Neutrophil (primary cell): ENCODE data around the gene NEURL1.

Experiments
- H3K27ac ChIP-seq: fragments of 200-600 bp; sonication (generic); 2 replicates; pipeline ENCODE4 v1.5.1; 2016; ENCODE audit warnings: mild to moderate bottlenecking, moderate library complexity
- H3K27me3 ChIP-seq: fragments of 200-600 bp; sonication (generic); 2 replicates; pipeline ENCODE4 v1.6.0; 2016; ENCODE audit warnings: mild to moderate bottlenecking
- H3K36me3 ChIP-seq: fragments of 200-600 bp; sonication (generic); 2 replicates; pipeline ENCODE4 v1.5.1; 2017
- H3K4me1 ChIP-seq, 2 experiments: fragments of 200-600 bp in 1 of 2; sonication (generic) in 1 of 2; 1 replicate in 1 of 2; 2 replicates in 1 of 2; pipeline versions ENCODE4 v1.5.1 to v1.6.1; 2013 to 2016; ENCODE audit warnings: low read depth in 1 of 2, low read length in 1 of 2, mild to moderate bottlenecking in 1 of 2, moderate library complexity in 1 of 2; ENCODE audit not compliant: control insufficient read depth in 1 of 2, insufficient read depth in 1 of 2
- H3K4me3 ChIP-seq, 2 experiments: fragments of 200-600 bp in 1 of 2; sonication (generic) in 1 of 2; 1 replicate in 1 of 2; 2 replicates in 1 of 2; pipeline ENCODE4 v1.5.1; 2013 to 2016; ENCODE audit warnings: low read depth in 1 of 2, low read length in 1 of 2, mild to moderate bottlenecking in 1 of 2, moderate library complexity in 1 of 2
- H3K9me3 ChIP-seq: fragments of 200-600 bp; sonication (generic); 2 replicates; pipeline ENCODE4 v1.5.1; 2016
- TF ChIP-seq, protein P1 (sequence below): fragments of 200-600 bp; sonication (generic); IDR thresholded peaks from 2 replicates; pipeline ENCODE4 v1.5.1; 2016; ENCODE audit warnings: antibody characterized with exemption

The NEURL1 gene

DNA sequence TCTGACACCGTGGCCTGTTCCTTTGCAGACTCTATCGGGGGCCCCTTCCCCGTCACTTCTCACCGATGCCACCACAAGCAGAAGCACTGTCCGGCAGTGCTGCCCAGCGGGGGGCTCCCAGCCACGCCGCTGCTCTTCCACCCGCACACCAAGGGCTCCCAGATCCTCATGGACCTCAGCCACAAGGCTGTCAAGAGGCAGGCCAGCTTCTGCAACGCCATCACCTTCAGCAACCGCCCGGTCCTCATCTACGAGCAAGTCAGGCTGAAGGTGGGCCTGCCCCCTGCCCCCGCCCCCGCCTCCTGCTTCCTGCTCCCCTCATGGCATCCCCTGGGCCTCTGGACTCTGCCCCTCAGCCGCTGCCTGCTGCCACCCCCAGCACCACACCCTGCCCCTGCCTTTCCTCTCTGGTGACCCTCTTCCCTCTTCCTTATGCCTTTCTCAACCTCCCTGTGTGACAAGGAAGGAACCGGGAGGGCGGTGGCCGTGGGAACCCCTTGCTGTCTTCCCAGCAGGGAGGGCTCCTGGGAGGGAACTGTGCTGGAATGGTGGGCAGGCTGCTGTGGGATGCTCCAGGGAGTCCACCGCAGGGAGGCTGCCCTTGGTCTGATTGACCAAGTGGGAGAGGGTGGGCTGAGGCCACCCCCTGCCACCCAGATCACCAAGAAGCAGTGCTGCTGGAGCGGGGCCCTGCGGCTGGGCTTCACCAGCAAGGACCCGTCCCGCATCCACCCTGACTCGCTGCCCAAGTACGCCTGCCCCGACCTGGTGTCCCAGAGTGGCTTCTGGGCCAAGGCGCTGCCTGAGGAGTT lies 77.5 kb downstream of the NEURL1 start:
- H3K27me3 ChIP-seq, result no peaks in the 10 kb centered on the region
- TF ChIP-seq, protein P1, sequence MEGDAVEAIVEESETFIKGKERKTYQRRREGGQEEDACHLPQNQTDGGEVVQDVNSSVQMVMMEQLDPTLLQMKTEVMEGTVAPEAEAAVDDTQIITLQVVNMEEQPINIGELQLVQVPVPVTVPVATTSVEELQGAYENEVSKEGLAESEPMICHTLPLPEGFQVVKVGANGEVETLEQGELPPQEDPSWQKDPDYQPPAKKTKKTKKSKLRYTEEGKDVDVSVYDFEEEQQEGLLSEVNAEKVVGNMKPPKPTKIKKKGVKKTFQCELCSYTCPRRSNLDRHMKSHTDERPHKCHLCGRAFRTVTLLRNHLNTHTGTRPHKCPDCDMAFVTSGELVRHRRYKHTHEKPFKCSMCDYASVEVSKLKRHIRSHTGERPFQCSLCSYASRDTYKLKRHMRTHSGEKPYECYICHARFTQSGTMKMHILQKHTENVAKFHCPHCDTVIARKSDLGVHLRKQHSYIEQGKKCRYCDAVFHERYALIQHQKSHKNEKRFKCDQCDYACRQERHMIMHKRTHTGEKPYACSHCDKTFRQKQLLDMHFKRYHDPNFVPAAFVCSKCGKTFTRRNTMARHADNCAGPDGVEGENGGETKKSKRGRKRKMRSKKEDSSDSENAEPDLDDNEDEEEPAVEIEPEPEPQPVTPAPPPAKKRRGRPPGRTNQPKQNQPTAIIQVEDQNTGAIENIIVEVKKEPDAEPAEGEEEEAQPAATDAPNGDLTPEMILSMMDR, result no peak
- H3K9me3 ChIP-seq, result no peaks in the 10 kb centered on the region
- no peaks in the 10 kb centered on the region for H3K36me3 ChIP-seq
- H3K4me3 ChIP-seq, result no peak overlapping the region
- no peaks in the 10 kb centered on the region for H3K4me1 ChIP-seq
- H3K27ac ChIP-seq, result no peak overlapping the region

DNA sequence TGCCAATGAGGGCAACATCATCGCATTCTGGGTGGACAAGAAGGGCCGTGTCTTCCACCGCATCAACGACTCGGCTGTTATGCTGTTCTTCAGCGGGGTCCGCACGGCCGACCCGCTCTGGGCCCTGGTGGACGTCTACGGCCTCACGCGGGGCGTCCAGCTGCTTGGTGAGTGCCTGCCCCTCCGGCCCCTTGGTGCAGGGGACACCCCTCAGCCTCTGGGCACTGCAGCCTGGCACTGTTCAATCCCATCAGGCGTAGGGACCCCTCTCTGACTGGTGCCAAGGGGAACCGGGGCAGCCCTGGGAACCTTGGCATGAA lies 78.1 kb downstream of the NEURL1 start:
- H3K27me3 ChIP-seq, result no peaks in the 10 kb centered on the region
- H3K9me3 ChIP-seq, result no peaks in the 10 kb centered on the region
- no peak overlapping the region for H3K4me3 ChIP-seq
- TF ChIP-seq, protein P1, result no peak
- H3K36me3 ChIP-seq, result no peaks in the 10 kb centered on the region
- no peaks in the 10 kb centered on the region for H3K4me1 ChIP-seq
- H3K27ac ChIP-seq, result no peak overlapping the region

DNA sequence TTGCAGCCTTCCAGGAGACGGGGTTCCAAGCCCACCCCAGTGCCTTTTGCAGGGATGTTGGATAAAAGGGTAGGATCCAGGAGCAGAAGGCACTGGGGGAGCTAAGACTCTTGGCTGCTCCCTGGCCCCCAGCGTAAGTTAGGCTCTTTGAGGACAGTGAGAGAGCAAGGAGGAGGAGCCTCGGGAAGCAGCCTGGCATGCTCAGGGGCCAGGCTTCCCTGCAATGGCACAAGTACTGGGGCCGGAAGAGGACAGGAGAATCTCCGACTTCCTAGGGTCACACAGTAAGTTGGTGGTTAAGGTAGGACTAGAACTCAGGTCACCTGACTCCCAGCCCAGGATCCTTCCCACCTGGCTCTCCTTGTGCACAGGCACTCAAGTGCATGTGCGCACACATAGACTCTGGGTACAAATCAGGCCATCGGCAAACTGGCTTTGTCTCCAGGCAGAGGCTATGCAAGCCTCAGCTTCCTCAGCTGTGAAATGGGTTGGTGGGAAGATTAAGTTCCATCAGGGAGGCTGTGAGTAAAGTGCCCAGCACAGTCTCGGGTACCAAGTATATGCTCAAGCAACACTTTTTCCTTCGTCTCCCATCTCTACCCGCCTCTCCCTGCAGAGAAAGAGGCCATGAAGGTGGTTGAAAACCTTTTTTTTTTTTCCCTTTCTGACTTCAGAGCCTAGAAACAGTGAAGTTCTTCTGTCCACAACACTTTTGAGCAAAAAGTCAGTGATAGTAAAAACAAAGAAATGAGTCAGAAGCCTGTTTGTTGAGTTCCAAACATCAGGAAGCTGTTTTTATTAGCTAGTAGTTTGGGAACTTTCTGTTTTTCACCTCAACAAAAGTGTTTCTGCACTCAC lies 79.1 kb downstream of the NEURL1 start:
- Histone ChIP-seq H3K27ac (no peak overlapping the region), H3K4me3 (no peak overlapping the region), H3K9me3 (no peaks in the 10 kb centered on the region), H3K36me3 (no peaks in the 10 kb centered on the region), H3K27me3 (no peaks in the 10 kb centered on the region), H3K4me1 (no peaks in the 10 kb centered on the region)
- TF ChIP-seq, protein P1, result no peak

DNA sequence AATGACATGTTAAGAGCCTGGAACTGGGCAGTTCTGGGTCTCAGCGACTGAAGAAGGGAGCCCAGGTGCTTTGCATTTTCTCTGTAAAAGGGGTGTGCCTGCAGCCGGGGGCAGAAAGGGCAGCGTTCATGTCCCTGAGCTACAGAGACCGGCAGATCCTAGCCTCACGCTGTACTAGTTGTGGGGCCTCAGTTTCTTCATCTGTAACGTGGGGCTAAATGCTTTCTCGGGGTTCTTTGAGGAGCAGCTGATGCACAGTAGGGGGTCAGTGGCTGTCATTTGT lies 79.6 kb downstream of the NEURL1 start:
- Histone ChIP-seq H3K4me1 (no peaks in the 10 kb centered on the region), H3K9me3 (no peaks in the 10 kb centered on the region), H3K27me3 (no peaks in the 10 kb centered on the region), H3K27ac (no peak overlapping the region), H3K36me3 (no peaks in the 10 kb centered on the region), H3K4me3 (no peak overlapping the region)
- TF ChIP-seq, protein P1, result no peak

DNA sequence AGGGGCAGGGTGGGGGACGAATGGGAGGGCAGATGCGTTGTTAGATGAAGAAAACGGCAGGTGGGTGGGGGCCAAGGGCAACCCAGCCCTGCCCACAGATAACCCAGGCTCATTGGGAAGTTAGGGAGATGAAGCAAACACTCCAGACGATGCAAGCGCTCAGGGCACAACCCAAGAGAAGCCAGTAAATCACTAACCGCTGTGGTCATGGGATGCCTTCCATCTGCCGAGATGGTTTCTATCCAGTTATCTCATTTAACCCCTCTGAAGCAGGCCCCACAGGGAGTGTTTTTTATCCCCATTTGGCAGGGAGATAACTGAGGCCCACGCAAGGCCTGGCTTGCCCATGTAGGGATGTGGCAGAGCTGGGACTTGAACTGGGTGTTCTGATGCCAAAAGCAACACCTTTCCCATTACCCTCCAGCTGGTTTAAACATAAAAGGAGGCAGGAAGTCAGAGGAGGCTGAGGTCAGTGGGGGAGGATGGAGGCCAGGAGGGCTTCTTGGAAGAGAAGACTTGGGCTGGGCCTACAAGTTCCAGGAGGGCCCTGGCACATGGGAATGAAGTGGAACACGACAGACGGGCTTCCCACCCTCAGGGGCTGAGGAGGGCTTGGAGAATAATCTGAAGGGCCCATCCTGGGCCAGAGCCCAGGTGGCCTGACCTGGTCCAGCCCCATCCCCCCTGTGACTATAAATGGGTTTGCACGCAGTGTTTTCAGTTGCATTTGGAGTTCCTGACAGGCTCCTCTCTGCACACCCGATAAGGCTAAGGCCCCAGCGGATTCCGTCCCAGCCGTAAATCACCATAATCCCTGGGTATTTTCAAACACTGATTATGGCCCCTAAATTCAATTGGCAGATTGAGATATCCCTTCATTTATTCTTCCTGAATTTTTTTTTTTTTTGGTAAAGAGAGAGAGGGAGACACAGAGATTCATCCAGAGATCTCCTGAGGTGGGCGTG lies 80.9 kb downstream of the NEURL1 start:
- Histone ChIP-seq H3K27ac (no peak overlapping the region), H3K9me3 (no peaks in the 10 kb centered on the region), H3K4me3 (no peak overlapping the region), H3K36me3 (no peaks in the 10 kb centered on the region), H3K4me1 (no peaks in the 10 kb centered on the region), H3K27me3 (peaks cover 7% of the 10 kb centered on the region)
- TF ChIP-seq, protein P1, result no peak
